Sigmoid colon (tissue), 7 donors: Measurements from ENCODE around the gene CTNNA1. TPM values are rescaled to one million over a fixed set of nuclear protein-coding genes. Genes with fewer than 3 reads are reported as not detected.
"Not testable (repeated sequence)": the region's sequence is repeated elsewhere in the genome, so short reads cannot be mapped to it uniquely, and the experiment has no call there.

ENCODE experiments used
- DNase-seq: peaks from one replicate; pipeline ENCODE4 v3.0.0-alpha.2; 2019
- H3K27ac ChIP-seq, 4 donors: fragments of 200-600 bp; sonication (generic); one replicate each; pipeline ENCODE4 v1.5.1; 2016 to 2019; ENCODE audit warnings: mild to moderate bottlenecking in 1 of 4
- H3K27me3 ChIP-seq, 3 donors: fragments of 200-600 bp; sonication (generic); one replicate each; pipeline ENCODE4 v1.5.1; 2019; ENCODE audit warnings: mild to moderate bottlenecking in 1 of 3
- H3K36me3 ChIP-seq, 4 donors: fragments of 200-600 bp; sonication (generic); one replicate each; pipeline ENCODE4 v1.5.1; 2016 to 2019
- H3K4me1 ChIP-seq, 4 donors: fragments of 200-600 bp; sonication (generic); one replicate each; pipeline ENCODE4 v1.5.1; 2017 to 2019
- H3K4me3 ChIP-seq, 4 donors: fragments of 200-600 bp; sonication (generic); one replicate each; pipeline ENCODE4 v1.5.1; 2017 to 2019; ENCODE audit warnings: mild to moderate bottlenecking in 2 of 4, moderate library complexity in 1 of 4
- H3K9me3 ChIP-seq, 4 donors: fragments of 200-600 bp in 3 of 4; sonication (generic) in 3 of 4; one replicate each; pipeline versions ENCODE4 v1.5.1 to v1.6.1; 2013 to 2019
- EP300 ChIP-seq, 4 donors: sonication (generic); formaldehyde crosslinking; IDR thresholded peaks; one replicate each; pipeline ENCODE4 v1.6.1; 2017; ENCODE audit warnings: antibody characterized with exemption in 4 of 4
- POLR2A ChIP-seq, 2 donors: fragments of 450-650 bp; IDR thresholded peaks; one replicate each; pipeline ENCODE4 v1.6.1; 2016; ENCODE audit warnings: antibody characterized with exemption in 2 of 2, mild to moderate bottlenecking in 2 of 2, moderate library complexity in 2 of 2
- POLR2AphosphoS5 ChIP-seq, 4 donors: sonication (generic); formaldehyde crosslinking; IDR thresholded peaks; one replicate each; pipeline ENCODE4 v1.6.1; 2017; ENCODE audit warnings: antibody characterized with exemption in 4 of 4
- WGBS, 2 donors: extraction: QIAGEN DNeasy Blood & Tissue Kit; methylation state at CpG; one replicate each; pipeline ENCODE4 v1.1.7; 2013; 5-methylcytosine and 5-hydroxymethylcytosine counted together
- intact Hi-C: fragments of 100-400 bp; cut with DNase I; formaldehyde crosslinking; loops from one replicate; pipeline ENCODE4 v1.15.1; 2023
- polyA plus RNA-seq, 3 donors: library from polyadenylated mRNA; stranded (reverse); fragments of 200-250 nt; gene quantifications; one replicate each; pipeline ENCODE4 v1.2.3, GENCODE V29; 2013
- total RNA-seq, 4 donors: library from RNA; depleted of rRNA; stranded (reverse); fragments of >200 nt; gene quantifications; one replicate each; pipeline ENCODE4 v1.1.0, GENCODE V29; 2016
- TF ChIP-seq, protein P1 (sequence below), 4 experiments: fragments of 450-650 bp in 3 of 4; fragments of 200-600 bp in 1 of 4; IDR thresholded peaks; one replicate each; pipeline ENCODE4 v1.5.1; 2016 to 2019; ENCODE audit warnings: antibody characterized with exemption in 4 of 4, mild to moderate bottlenecking in 3 of 4, moderate library complexity in 2 of 4
- donor health status: healthy with polysubstance abuse.
- donor health status: Bipolar disorder and iron deficiency.
- donor health status: healthy.

Gene CTNNA1
- total and polyA plus RNA-seq, 7 donors, result 163 to 256 (median 188) TPM

DNA sequence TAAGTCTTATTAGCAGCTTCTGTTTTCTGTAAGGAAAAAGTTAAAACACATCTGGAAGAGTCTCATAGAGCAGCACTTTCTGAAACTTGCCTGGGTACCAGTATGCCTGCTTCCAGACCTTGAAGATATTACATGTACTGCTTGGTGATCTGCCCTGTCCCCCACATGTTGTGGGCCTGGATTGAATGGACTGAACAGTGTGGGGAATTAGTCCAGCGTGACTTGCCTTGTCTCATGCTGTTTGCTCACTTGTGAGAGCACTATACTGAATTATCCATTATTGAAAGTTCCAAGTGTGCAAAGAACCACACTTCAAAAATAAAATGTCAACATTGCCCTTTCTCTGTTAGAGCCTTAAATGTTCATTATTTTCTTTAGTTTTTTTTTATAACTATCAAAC is 8.9 kb downstream of the CTNNA1 start:
- H3K4me3 ChIP-seq, result no peak overlapping the region
- H3K9me3 ChIP-seq, result peaks cover 0 to 6% (median 3%) of the 10 kb centered on the region in 4 donors
- 60 to 70% methylated on average over 1 of the region's 1 CpG for WGBS, 2 donors
- H3K27me3 ChIP-seq, result no peaks in the 10 kb centered on the region
- peak overlapping the region in 1 of 4 donors; percentile 8 for H3K27ac ChIP-seq
- DNase-seq, result no peak
- H3K4me1 ChIP-seq, result peaks cover 0 to 54% (median 35%) of the 10 kb centered on the region in 4 donors
- H3K36me3 ChIP-seq, result peaks cover 0 to 19% (median 7%) of the 10 kb centered on the region in 4 donors
- TF ChIP-seq, protein P1, sequence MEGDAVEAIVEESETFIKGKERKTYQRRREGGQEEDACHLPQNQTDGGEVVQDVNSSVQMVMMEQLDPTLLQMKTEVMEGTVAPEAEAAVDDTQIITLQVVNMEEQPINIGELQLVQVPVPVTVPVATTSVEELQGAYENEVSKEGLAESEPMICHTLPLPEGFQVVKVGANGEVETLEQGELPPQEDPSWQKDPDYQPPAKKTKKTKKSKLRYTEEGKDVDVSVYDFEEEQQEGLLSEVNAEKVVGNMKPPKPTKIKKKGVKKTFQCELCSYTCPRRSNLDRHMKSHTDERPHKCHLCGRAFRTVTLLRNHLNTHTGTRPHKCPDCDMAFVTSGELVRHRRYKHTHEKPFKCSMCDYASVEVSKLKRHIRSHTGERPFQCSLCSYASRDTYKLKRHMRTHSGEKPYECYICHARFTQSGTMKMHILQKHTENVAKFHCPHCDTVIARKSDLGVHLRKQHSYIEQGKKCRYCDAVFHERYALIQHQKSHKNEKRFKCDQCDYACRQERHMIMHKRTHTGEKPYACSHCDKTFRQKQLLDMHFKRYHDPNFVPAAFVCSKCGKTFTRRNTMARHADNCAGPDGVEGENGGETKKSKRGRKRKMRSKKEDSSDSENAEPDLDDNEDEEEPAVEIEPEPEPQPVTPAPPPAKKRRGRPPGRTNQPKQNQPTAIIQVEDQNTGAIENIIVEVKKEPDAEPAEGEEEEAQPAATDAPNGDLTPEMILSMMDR (IDR thresholded peaks at IDR 0.05), result no peak
- TF ChIP-seq EP300 (IDR thresholded peaks at IDR 0.05), result no peak
- TF ChIP-seq POLR2A (IDR thresholded peaks at IDR 0.05), result no peak
- no peak for TF ChIP-seq POLR2AphosphoS5 (IDR thresholded peaks at IDR 0.05)
- intact Hi-C loops, result no loop called here

GRCh38 chr5:138763037-138763778 is 10.0 kb downstream of the CTNNA1 start:
- DNase-seq, result no peak

GRCh38 chr5:138770291-138770690 is 17.1 kb downstream of the CTNNA1 start:
- 86 to 96% methylated on average over 6 of the region's 6 CpGs for WGBS, 2 donors

More at GRCh38 chr5:138763037-138763778, 10.0 kb downstream of the CTNNA1 start:
- TF ChIP-seq POLR2A (IDR thresholded peaks at IDR 0.05), result no peak
- TF ChIP-seq EP300 (IDR thresholded peaks at IDR 0.05), result no peak
- TF ChIP-seq POLR2AphosphoS5 (IDR thresholded peaks at IDR 0.05), result no peak
- TF ChIP-seq, protein P1 (IDR thresholded peaks at IDR 0.05), result no peak
- Histone ChIP-seq H3K9me3 (peaks cover 0 to 6% (median 3%) of the 10 kb centered on the region in 4 donors), H3K27me3 (no peaks in the 10 kb centered on the region), H3K36me3 (peaks cover 0 to 15% (median 7%) of the 10 kb centered on the region in 4 donors), H3K4me3 (no peak overlapping the region), H3K4me1 (peaks cover 0 to 59% (median 40%) of the 10 kb centered on the region in 4 donors), H3K27ac (no peak overlapping the region)
- intact Hi-C loops, result no loop called here
- 92 to 95% methylated on average over 3 of the region's 3 CpGs for WGBS, 2 donors

DNA sequence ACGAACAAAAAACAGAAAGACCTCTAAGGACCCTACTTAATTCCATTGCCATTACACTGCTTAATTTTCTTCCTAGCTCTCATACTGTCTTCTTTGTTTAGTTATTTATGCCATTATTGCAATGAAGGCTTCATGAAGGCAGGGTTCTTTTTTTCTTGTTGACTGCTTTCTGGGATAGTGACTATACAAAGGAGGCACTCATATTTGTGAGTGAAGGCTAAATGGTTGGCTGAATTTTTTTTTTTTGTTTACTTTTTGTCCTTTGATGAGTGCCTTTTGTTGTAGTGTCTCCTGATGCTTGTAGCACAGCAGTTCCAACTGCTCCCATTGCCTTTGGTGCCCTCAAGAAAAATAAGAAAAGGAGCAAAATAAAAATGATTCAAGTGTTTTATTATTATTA is 17.8 kb downstream of the CTNNA1 start:
- Histone ChIP-seq H3K36me3 (no peaks in the 10 kb centered on the region), H3K9me3 (no peaks in the 10 kb centered on the region), H3K4me1 (peaks cover 0 to 61% (median 50%) of the 10 kb centered on the region in 4 donors), H3K27ac (no peak overlapping the region), H3K27me3 (no peaks in the 10 kb centered on the region), H3K4me3 (no peak overlapping the region)
- TF ChIP-seq POLR2A (IDR thresholded peaks at IDR 0.05), result no peak
- no peak for TF ChIP-seq POLR2AphosphoS5 (IDR thresholded peaks at IDR 0.05)
- no peak for TF ChIP-seq EP300 (IDR thresholded peaks at IDR 0.05)
- no peak for DNase-seq
- 65 to 84% methylated on average over 1 of the region's 1 CpG for WGBS, 2 donors
- intact Hi-C loops, result no loop called here

More at GRCh38 chr5:138770291-138770690, 17.1 kb downstream of the CTNNA1 start:
- no peak for DNase-seq
- Histone ChIP-seq H3K27ac (no peak overlapping the region), H3K4me3 (no peak overlapping the region), H3K27me3 (no peaks in the 10 kb centered on the region), H3K36me3 (no peaks in the 10 kb centered on the region), H3K4me1 (peaks cover 0 to 61% (median 51%) of the 10 kb centered on the region in 4 donors), H3K9me3 (no peaks in the 10 kb centered on the region)
- TF ChIP-seq, protein P1 (IDR thresholded peaks at IDR 0.05), result no peak
- no peak for TF ChIP-seq POLR2AphosphoS5 (IDR thresholded peaks at IDR 0.05)
- TF ChIP-seq POLR2A (IDR thresholded peaks at IDR 0.05), result no peak
- no peak for TF ChIP-seq EP300 (IDR thresholded peaks at IDR 0.05)
- intact Hi-C loops, result no loop called here

- 66 to 80% methylated on average over 5 of the region's 5 CpGs for WGBS, 2 donors
- intact Hi-C loops, result no loop called here
- peak overlapping the region in 2 of 4 donors; percentile 7 to 39 for H3K27ac ChIP-seq
These were observed 19.9 kb downstream of the CTNNA1 start for GRCh38 chr5:138772986-138773594.

DNA sequence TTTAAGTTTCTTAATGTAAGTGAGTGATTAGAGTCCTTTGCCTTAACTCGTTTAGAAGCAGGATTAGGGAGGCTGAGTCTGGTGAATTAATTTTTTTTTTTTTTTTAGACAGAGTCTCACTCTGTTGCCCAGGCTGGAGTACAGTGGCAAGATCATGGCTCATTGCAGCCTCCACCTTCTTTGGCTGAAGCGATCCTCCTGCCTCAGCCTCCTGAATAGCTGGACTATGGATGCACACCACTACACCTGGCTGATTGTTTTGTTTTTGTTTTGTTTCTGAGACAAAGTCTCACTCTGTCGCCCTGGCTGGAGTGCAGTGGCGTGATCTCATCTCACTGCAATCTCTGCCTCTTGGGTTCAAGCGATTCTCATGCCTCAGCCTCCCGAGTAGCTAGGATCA is 20.4 kb downstream of the CTNNA1 start:
- intact Hi-C loops, H3K27me3 ChIP-seq, DNase-seq, H3K9me3 ChIP-seq, H3K36me3 ChIP-seq, H3K4me3 ChIP-seq: not testable (repeated sequence)
- Histone ChIP-seq H3K27ac (peak overlapping the region in 2 of 4 donors; percentile 7 to 39), H3K4me1 (peaks cover 0 to 49% (median 38%) of the 10 kb centered on the region in 4 donors)
- WGBS, 2 donors, result 90 to 92% methylated on average over 6 of the region's 6 CpGs

More at GRCh38 chr5:138772986-138773594, 19.9 kb downstream of the CTNNA1 start:
- no peaks in the 10 kb centered on the region for H3K9me3 ChIP-seq
- DNase-seq, result no peak
- H3K27me3 ChIP-seq, result no peaks in the 10 kb centered on the region
- peaks cover 0 to 47% (median 38%) of the 10 kb centered on the region in 4 donors for H3K4me1 ChIP-seq
- peaks cover 0 to 2% (median 0%) of the 10 kb centered on the region in 4 donors for H3K36me3 ChIP-seq
- H3K4me3 ChIP-seq, result no peak overlapping the region
- TF ChIP-seq EP300 (IDR thresholded peaks at IDR 0.05) (no peak), POLR2A (IDR thresholded peaks at IDR 0.05) (no peak), POLR2AphosphoS5 (IDR thresholded peaks at IDR 0.05) (no peak)
- TF ChIP-seq, protein P1 (IDR thresholded peaks at IDR 0.05), result no peak
